ENCODE measurements around the gene SLC12A6.
"Not testable (repeated sequence)": the region's sequence is repeated elsewhere in the genome, so short reads cannot be mapped to it uniquely, and the experiment has no call there.

Gene SLC12A6

GRCh38 chr15:34355241-34355640 is 17.7 kb upstream of the SLC12A6 start:
- no peak for DNase-seq

- no peak for DNase-seq
Measured at GRCh38 chr15:34354286-34354685, 16.7 kb upstream of the SLC12A6 start.

GRCh38 chr15:34353627-34354026 is 16.0 kb upstream of the SLC12A6 start:
- no peak for DNase-seq

GRCh38 chr15:34352996-34353395 is 15.4 kb upstream of the SLC12A6 start:
- not testable (repeated sequence) for DNase-seq

- DNase-seq = no peak
Measured at GRCh38 chr15:34349769-34350168, 12.2 kb upstream of the SLC12A6 start.

GRCh38 chr15:34348735-34349300 is 11.2 kb upstream of the SLC12A6 start:
- DNase-seq = no peak

- DNase-seq = no peak
Measured at GRCh38 chr15:34347951-34348638, 10.5 kb upstream of the SLC12A6 start.

GRCh38 chr15:34342737-34343575 is 5.4 kb upstream of the SLC12A6 start, which contains the start of the genes NOP10 and NUTM1:
NOP10 (minus strand) TSS chr15:34343136; CDS start chr15:34343073, 63 bp downstream.
NUTM1 (plus strand) TSS chr15:34343315; CDS start chr15:34343697, 382 bp downstream.
- peak; percentile 92 for DNase-seq

- not testable (repeated sequence) for DNase-seq
Measured at GRCh38 chr15:34342213-34342736, 4.7 kb upstream of the SLC12A6 start.

- DNase-seq = no peak
Measured at GRCh38 chr15:34341381-34342212, 4.0 kb upstream of the SLC12A6 start.

GRCh38 chr15:34339946-34340345 is 2.4 kb upstream of the SLC12A6 start:
- no peak for DNase-seq

- DNase-seq = no peak
Measured at GRCh38 chr15:34338347-34338746, 766 bp upstream of the SLC12A6 start.

GRCh38 chr15:34336991-34337556 is 507 bp downstream of the SLC12A6 start:
- DNase-seq = peak; percentile 22

- DNase-seq = no peak
Measured at GRCh38 chr15:34336231-34336990, 1.2 kb downstream of the SLC12A6 start.

- no peak for DNase-seq
Measured at GRCh38 chr15:34335176-34336032, 2.2 kb downstream of the SLC12A6 start.

- no peak for DNase-seq
Measured at GRCh38 chr15:34334672-34335071, 2.9 kb downstream of the SLC12A6 start.

GRCh38 chr15:34332553-34333120 is 4.9 kb downstream of the SLC12A6 start:
- no peak for DNase-seq

- DNase-seq = no peak
Measured at GRCh38 chr15:34331809-34332208, 5.8 kb downstream of the SLC12A6 start.

GRCh38 chr15:34330279-34330678 is 7.3 kb downstream of the SLC12A6 start:
- DNase-seq = no peak

- no peak for DNase-seq
Measured at GRCh38 chr15:34329006-34329405, 8.6 kb downstream of the SLC12A6 start.

All from stimulated activated naive CD4-positive, alpha-beta T cell treated with Interleukin-2 at 50 U/mL for 16 hours (primary cell).